Activated T-cell treated with anti-CD3 and anti-CD28 coated beads for 4 hours (primary cell): ENCODE results near the gene NLRP9.

Experiments
- DNase-seq: peaks from one replicate; pipeline ENCODE4 v3.0.0-alpha.2; 2020

The NLRP9 gene

DNA sequence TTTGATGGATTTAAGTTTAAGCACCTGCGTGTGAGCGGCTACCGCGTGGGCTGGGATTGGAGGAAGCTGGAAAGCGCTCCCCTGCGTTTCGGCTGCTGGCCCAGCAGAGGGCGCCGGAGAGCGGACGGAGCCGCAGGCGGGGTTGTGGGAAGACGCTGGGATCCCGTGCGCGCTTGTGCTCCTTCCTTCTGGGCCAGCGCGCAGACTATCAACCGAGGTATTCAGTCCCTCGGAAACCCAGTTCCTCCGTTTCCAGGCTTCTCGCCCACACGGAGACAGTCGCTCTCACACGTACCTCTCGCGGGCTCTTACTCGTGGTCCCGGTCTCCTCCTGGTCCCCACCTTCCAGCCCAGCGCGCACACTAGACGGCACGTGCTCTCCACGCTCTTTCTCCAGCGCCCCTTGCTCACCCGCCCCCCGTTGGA, 34.4 kb downstream of the NLRP9 start:
- peak; percentile 31 for DNase-seq

DNA sequence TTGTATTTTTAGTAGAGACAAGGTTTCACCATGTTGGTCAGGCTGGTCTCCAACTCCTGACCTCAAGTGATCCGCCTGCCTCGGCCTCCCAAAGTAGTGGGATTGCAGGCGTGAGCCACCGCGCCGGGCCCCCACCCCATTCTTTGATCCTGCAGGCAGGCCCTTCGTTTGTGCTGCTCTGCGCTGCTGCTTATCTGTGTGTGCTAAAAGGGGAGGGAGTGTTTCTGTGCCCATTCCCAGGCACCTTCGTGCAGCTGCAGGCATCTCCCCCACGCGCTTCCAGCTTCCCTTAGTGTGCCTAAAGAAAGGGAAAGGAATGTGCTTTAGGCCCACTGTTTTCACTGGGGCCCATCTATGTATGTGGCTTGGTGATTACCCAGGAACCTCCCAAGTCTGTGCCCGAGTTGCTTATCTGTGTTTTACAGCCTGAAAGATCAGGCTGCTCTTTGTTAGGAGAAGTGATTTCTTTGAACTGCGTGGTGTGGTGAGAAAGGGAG, 36.0 kb downstream of the NLRP9 start:
- no peak for DNase-seq

DNA sequence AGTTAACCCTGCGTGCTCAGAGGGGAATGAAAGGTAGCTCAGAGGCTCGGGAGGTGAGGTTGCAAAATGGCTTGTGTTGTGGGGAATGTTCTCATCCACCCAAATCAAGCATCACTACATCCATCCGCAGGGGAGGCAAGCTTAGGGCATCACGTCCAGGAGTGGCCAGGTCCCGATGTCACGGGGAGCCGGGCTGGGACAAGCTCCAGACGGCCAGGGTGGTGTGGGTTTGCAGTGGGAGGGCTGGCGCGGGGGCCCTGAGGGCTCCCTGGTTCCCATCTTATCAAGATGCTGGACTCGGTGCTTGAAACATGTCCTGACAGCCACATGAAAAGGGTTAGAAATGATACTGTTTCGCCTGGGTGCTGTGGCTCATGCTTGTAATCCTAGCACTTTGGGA, 37.4 kb downstream of the NLRP9 start:
- DNase-seq: no peak

DNA sequence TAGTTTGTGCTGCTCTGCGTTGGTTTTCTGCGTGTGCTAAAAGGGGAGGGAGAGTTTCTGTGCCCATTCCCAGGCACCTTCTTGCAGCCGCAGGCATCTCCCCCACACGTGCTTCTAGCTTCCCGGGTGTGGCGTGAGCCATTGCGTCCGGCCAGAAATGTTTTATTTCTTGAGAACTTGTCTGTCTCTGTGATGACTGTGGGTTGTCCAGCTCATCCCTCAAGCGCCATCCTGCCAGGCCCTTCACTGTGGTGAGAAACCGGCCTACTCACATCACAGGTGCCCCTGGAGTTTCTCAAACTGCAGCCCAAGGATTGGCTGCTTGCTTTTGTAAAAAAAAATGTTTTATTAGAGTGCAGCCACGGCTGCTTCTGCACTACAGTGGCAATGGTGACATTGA, 39.0 kb downstream of the NLRP9 start:
- DNase-seq: no peak

DNA sequence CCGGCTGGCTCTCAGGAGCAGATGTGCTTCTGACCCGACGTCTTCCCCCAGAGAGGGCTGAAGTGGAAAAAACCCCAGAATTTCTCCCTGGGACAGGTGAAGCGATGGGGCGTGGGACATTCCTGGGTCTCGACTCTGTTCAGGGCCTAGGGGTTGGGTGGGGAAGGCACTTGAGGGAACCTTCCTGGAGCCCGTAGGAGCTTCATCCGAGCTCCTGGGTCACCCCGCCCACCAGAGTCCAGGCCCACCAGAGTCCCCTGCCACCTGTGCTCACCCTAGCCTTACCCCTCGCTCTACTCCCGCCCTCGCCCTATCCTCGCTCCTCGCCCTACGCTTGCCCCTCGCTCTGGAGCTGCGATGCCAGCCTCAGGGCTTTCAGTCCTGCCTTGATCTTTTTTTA, 39.9 kb downstream of the NLRP9 start:
- no peak for DNase-seq

DNA sequence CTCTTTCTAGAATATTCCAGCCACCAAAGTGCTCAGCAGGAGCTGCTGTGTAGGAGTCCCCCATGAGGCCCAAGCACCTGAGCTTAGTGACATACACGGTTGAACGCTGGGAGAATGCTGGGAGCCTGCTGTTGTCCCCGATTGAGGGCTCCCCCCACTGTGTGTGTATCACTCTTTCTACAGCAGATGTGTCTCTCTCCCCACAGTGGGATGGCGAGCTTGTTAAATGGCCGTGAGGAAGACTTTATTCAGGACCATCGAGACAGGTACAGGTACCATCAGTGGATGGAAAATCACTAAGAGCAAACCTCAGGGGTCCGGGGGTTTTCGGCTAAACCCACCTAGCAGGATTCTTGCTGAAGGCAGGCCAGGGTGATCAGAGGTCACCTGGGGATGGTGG, 40.5 kb downstream of the NLRP9 start:
- DNase-seq: no peak

DNA sequence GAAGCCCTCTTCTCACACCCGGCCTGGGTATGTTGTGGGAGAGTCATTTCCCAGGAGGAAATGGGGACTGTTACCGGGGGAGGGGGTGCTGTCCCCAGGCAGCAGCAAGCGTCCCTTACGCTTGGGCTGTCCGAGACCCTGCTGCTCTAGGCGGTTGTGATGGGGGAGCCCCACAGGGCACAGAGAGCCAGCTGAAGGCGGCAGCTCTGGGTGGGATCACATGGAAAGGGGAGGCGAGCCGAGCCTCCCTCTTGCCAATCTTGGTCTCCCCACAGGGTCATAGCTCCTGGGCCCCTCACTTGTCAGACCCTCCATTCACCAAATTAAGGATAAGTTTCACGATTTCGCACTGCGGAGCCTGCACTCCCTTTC, 41.1 kb downstream of the NLRP9 start:
- no peak for DNase-seq

DNA sequence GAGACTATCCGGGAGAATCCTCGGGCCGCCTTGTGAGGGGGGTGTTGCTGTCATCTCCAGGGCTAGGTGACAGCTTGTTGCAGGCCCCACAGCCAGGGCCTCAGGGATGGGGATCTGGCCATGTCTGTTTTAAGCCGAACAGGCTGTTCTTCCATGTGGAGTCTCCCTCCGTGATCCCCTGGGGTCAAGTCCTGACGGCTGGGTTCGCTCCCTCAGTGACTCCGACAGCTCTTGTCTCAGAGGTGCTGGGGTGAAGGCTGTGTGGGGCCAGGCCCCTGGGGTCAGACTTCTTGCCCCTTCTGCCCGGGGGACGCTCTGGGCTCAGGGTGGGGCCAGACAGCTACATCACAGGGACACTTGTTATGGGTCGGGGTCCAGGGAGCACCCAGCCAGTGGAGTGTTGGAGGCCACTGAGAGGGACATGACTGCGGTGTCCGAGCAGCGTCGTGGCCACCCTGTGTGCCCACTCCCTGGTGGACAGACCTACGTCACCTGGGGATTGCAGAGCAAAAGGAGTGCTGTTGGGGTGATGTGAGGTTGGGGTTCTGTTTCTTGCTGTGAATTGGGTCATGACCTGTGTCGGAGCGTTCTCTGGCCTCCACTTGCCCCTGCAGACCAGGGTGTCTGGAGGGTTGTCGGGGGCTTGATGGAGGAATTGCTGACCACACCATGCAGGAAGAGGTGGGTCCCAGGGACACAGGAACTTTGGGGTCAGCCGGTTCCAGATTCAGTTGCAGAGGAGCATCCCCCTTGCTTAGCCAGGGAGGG, 41.7 kb downstream of the NLRP9 start:
- DNase-seq: no peak

DNA sequence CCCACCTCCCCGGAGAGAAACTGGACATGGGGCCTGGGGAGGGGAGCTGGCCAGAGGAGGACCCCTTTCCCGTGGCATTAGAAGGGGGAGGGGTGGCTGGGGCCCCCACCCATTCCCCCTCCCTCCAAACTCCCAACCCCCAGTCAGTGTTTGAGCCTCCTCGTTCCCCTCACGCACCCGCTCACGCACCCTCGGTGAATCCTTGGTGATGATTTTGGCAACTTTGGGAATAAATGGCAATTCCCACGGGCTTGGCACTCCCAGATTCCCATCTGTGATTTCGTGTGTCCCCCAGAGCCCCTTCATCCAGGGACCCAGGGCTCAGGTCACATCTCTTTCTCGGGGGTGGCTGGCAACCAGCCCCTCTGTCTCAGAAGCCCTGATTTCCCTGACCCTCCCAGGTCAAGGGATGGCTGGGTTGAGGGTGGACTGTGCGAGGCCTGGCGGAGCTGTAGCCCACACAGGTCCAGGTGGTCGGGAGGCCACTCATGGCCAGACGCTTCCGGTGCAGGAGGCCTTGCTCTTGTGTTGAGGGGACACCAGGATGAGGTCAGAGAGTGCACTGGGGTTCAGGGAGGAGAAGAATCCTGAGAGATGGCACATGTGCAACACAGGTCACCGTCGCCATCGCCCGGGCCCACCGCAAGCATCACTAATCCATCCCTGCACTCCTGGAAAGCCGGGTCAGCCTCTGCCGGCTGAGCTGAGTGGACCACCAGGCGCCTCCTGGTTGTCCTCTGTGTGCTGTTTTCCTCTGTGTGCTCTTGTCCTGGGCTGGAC, 42.5 kb downstream of the NLRP9 start:
- no peak for DNase-seq

DNA sequence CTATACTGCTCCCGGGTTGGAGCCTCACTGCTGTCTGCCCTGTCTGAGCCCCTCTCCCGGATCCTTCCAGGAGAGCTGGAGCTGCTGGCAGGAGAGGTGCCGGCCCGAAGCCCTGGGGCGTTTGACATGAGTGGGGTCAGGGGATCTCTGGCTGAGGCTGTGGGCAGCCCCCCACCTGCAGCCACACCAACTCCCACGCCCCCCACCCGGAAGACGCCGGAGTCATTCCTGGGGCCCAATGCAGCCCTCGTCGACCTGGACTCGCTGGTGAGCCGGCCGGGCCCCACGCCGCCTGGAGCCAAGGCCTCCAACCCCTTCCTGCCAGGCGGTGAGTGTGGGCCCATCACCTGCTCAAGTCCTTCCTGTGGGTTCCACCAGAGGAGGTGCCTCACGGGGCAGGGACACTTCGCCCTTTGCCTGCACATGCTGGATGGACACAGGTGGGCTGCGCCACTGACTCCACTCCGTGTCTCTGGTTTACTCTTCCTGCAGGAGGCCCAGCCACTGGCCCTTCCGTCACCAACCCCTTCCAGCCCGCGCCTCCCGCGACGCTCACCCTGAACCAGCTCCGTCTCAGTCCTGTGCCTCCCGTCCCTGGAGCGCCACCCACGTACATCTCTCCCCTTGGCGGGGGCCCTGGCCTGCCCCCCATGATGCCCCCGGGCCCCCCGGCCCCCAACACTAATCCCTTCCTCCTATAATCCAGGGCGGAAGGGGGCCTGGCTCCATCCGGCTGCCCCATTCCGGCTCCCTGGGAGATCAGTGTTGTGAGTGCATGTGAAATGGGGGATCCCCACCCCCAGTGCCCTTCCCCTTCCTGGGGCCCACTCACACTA, 43.3 kb downstream of the NLRP9 start:
- no peak for DNase-seq

DNA sequence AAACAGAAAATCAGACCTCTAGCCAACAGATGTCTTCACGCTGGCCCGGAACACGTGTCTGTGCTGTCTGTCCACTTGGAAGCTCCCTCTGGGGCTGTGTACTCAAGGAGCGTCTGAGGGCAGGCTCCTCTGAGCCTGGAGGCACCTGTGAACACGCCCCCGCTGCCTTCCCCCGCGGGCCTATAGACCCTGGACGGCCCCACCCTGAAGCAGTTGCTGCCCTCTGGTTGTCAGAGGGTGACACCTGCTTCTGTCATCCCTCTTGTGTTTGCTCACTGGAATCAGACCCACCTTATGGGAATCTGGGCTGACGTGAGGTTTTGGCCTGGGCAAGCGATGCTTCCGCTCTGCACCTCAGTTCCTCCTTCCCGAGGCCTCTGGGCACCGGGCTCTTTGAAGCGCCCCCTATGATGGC, 44.0 kb downstream of the NLRP9 start:
- no peak for DNase-seq

DNA sequence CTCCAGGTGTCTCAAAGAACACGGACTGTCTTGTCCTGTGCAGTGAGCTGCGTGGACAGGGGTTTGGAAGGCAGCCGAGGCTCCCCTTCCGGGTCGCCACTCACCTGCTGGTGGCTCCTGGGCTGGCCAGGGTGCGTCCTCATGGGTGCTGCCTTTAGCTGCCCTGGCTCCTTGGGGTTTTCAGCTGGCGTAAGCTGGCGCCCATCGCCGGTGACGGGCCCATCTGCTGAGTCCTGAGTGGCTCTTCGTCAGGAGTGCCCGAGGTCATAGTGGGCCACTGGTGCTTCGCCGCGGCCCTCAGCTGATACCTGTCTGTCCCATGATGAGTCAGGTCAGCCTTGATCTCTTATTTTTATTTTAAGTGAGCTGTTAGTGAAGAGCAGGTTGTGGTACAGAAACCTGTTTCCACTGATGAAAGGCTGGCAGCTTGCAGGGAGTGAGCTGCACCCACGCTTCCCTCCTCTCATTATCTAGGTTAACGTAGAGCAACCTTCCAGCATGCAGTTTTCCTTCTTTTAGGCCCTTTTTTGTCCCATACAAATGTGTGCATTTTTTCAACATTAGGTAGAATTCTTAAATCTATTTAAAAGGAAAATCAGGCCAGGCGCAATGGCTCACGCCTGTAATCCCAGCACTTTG, 44.7 kb downstream of the NLRP9 start:
- DNase-seq: no peak

DNA sequence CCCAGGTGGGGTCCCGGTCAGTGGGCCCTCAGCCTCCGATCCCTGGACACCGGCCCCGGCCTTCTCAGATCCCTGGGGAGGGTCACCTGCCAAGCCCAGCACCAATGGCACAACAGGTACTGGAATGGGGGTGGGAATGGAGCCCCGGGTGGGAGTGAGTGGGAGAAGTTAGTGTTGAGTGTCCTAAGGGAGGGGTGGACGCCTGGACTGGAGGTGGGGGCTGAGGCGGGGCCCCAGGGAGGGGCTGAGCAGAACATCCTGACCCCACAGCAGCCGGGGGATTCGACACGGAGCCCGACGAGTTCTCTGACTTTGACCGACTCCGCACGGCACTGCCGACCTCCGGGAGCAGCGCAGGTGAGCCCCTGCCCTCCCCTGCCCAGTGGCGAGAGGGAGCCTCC, 45.5 kb downstream of the NLRP9 start:
- no peak for DNase-seq

DNA sequence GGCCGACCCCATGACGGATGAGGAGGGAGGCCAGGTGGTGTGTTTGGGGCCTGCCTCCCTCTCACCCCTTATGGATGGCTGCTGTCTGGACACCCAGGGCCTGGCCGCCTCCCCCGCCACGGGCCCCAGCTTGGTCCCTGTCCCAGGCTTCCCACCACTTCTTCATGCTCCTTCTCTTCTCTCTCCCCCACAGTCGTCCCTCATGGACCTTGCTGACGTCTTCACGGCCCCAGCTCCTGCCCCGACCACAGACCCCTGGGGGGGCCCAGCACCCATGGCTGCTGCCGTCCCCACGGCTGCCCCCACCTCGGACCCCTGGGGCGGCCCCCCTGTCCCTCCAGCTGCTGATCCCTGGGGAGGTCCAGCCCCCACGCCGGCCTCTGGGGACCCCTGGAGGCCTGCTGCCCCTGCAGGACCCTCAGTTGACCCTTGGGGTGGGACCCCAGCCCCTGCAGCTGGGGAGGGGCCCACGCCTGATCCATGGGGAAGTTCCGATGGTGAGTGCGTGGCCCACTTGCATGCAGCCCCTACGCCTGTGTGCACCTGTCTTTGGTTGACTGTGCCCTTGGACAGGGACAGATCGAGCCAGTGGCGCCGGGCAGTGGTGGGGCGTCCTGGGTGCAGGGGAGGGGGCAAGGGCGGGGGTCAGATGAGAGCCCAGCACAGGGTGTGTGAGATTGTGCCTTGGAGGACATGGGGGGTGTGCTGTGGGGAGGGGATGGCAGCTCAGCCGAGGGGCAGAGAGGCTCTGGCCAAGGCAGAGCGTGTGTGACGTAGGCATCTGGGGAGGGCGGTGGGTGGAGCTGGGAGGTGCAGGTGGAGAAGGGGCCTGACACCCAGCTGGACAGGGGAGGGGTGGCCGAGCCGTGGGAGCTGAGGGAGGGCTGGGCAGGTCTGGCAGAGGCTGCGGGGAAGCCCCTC, 46.4 kb downstream of the NLRP9 start:
- DNase-seq: no peak

DNA sequence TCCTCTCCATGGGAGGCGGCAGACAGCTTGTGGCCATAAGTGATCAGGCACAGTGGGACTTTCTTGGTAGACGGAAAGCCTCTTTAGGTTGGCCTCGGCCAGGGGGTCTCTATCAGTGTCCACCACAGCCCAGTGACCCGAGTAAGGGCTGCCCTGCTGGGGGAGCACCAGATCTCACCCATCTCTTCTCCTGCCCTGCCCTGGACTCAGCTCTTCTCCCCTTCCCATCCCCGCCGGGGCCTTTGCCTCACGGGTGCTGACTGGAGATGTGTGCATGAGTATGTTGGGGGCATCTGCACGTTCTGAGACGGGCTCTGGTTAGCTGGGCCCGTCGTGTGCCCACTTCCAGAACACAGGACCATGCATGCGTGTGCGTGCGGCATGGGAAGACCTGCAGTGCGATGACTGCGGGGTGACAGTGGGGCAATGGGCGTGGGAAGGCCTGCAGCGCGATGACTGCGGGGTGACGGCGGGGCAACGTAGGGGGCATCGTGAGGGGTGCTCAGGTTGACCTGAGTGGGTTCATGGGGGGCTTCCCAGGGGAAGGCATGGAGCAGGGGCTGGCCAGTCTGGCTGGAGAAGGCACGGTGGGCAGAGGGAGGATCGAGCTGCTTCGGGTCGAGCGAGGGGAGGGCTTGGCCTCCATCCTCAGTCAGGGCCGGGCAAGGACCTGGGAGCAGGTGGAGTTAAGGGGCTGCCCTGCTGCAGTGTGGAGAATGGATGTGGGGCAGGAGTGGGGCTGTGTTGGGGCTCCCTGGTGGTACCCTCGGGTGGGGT, 47.2 kb downstream of the NLRP9 start:
- no peak for DNase-seq

DNA sequence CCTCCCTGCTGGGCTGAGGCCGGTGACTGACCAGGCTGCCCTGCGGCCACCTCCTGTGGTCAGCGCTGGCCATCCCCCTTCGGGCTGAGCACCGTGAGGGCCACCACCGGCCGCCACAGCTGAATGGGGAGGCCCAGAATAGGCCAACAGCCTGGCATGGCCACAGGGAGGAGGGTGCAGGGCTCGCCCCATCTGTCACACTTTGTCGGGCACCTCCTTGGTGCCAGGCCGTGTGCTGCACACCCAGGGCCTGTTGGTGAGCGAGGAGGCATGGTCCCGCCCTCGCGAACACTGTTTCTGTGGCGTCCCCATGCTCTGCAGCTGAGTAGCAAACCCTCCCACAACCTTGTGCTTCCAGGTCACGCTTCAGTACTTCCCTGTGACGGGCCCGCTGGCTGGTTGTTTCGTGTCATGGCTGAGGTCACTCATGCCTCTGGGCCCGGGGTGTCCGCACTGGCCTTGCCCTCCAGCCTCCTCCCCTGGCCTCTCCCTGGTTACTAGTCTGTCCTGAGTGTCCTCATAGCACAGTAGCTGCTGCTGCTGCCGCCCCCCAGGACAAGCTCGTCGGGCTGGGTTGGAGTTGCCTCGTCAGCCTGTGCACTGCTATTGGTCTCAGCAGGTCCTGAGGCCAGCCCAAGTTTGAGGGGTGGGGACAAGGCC, 48.0 kb downstream of the NLRP9 start:
- DNase-seq: no peak

DNA sequence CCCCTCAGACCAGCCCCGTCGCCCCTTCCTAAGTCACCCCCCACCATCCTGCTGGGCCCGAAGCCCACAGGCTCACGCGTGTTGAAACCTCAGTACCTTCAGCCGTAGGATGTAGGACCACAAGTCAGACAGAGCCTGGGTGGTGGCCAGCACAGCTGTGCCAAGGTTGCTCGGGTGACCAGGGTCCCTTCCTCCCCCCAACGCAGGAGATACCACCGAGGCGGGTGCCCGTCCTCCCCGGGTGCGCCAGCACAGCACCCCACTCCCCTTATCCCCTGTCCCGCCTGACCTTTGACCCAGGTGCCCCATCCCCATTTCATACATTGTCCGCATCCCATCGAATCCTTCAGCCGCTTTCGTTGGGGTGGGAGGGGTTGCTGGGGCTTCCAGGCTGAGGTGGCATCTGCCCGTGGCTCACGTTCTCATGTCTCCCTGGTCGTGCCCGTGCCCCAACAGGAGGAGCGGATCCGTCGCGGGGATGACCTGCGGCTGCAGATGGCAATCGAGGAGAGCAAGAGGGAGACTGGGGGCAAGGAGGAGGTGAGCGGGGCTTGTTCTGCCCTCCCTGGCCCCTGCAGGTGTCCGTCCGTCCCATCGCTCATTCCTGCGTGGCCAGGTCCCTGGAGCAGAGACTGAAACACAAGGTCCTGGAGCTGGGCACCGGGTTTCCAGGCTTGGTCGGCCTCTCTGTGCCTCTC, 48.6 kb downstream of the NLRP9 start:
- DNase-seq: no peak

DNA sequence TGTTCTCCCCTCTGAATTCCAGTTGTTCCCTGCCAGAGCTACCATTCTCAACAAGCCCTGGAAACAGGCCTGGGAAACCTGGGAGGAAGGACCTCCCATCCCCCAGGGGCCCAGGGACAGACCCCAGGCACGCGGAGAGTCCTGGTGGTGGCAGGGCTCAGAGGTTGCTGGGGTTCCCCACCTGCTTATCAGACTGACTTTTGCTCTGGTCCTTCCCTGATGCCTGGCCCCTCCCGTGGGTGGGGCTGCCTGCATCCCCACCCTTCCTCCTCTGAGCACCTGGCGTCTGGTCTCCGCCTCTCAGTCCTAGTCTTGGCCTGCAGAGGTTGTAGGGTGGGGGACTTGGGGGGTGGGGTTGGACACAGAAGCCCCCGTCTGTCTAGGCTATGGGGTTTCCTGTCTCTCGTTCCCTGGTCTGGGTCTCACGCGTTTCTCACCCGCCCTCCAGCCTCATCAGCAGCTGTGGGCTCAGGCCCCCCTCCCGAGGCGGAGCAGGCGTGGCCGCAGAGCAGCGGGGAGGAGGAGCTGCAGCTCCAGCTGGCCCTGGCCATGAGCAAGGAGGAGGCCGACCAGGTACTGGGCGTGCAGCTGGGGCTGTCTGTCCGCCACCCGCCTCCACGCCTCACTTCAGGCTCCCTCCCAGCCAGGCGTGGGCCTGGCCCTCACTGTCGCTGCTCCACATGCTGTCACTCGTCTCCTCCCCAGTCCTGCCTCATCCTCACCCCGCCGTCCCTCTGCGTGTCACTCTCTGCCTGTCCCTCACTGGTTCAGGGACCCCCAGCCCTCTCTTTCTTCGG, 49.6 kb downstream of the NLRP9 start:
- DNase-seq: no peak
